ENCODE results near the gene ACTR2. TPM values are rescaled to one million over a fixed set of nuclear protein-coding genes. Genes with fewer than 3 reads are reported as not detected.

The ACTR2 gene
- total and polyA plus RNA-seq, 9 donors, result 33.4 to 146 (median 113) TPM

DNA sequence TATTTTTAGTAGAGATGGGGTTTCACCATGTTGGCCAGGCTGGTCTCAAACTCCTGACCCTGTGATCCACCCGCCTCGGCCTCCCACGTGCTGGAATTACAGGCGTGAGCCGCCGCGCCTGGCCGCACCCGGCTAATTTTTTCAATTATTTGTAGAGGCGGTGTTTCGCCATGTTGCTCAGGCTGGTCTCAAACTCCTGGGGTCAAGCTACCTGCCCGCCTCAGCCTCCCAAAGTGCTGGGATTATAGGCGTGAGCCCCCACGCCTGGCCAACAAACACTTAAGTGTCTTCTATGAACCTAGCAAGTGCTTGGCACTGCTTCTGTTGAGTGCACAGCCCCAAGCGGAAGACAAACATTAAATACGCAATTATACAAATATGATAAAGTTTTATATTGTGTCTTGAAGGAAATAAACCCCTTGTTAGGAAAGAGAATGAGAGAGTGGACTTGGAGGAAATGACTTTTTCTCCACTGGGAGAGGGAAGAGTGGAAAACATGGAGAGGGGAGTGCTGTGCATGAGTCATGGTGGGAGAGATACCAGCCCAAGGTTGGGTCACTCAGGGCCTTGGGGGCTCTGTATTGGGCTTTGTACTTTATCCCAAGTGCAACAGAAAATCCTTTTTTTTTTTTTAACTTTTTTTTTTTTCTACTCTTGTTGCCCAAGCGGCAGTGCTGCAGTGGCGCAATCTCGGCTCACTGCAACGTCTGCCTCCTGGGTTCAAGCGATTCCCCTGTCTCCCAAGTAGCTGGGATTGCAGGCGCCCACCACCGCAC is 41.4 kb upstream of the ACTR2 start:
- Histone ChIP-seq H3K4me3 (no peak overlapping the region), H3K9me3 (no peaks in the 10 kb centered on the region), H3K27ac (no peak overlapping the region), H3K27me3 (no peaks in the 10 kb centered on the region), H3K36me3 (no peaks in the 10 kb centered on the region), H3K4me1 (ENCODE audit: insufficient read depth) (no peaks in the 10 kb centered on the region)
- 89 to 90% (median 89%) methylated on average over 23 of the region's 23 CpGs for WGBS, 3 donors
- DNase-seq, result no peak
- TF ChIP-seq, protein P1, sequence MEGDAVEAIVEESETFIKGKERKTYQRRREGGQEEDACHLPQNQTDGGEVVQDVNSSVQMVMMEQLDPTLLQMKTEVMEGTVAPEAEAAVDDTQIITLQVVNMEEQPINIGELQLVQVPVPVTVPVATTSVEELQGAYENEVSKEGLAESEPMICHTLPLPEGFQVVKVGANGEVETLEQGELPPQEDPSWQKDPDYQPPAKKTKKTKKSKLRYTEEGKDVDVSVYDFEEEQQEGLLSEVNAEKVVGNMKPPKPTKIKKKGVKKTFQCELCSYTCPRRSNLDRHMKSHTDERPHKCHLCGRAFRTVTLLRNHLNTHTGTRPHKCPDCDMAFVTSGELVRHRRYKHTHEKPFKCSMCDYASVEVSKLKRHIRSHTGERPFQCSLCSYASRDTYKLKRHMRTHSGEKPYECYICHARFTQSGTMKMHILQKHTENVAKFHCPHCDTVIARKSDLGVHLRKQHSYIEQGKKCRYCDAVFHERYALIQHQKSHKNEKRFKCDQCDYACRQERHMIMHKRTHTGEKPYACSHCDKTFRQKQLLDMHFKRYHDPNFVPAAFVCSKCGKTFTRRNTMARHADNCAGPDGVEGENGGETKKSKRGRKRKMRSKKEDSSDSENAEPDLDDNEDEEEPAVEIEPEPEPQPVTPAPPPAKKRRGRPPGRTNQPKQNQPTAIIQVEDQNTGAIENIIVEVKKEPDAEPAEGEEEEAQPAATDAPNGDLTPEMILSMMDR (IDR thresholded peaks at IDR 0.05), result no peak
- TF ChIP-seq EP300 (IDR thresholded peaks at IDR 0.05) (no peak), POLR2A (IDR thresholded peaks at IDR 0.05) (no peak)
- intact Hi-C loops (cut with DNase I), result loop anchor here in 3 of 4 donors (5.0 to 10.0 kb wide), 3 partner anchors 111 to 121 kb away; no protein-coding TSS in a partner anchor

DNA sequence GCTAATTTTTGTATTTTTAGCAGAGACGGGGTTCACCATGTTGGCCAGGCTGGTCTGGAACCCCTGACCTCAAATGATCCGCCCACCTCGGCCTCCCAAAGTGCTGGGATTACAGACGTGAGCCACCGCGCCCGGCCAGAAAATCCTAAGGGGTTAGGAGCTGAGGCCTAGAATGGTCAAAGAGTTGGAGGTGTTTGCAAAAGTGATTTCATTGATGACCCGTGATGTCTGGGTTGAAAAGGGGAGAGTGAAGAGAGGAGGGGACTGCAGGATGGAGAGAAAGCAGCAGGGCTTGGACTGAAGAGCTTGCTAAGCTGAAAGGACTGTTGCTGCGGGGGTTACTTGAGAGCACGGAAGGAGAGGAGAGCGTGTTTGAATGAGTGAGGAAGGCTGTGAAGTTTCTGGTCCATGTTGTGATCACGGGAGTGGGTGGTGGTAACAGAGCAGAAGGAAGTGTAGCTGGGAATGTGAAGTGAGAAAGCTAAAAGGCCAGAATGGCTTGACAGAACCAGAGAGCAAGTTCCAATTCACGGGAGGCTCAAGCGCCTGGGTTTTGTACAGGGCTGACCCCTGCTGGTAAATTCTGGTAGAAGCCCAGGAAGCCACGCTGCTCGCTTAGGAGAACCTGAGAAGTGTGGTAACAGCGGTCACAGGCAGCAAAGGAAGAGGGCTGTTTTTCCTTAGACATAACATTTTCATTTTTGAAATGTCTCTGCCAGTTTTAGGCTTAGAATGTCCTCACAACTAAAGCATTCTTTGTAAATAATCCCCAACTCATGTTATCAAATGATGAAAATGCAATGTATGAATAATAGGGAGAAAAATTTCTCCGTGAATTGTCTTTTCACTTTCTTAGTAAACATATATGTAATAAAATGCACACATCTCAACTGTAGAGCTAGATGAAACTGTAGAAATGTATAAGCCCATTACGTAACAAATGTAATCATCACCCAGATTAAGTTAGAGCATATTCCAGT is 40.5 kb upstream of the ACTR2 start:
- intact Hi-C loops (cut with DNase I), result loop anchor here in 3 of 4 donors (5.0 to 10.0 kb wide), 3 partner anchors 112 to 122 kb away; no protein-coding TSS in a partner anchor
- WGBS, 3 donors, result 42 to 48% (median 46%) methylated on average over 19 of the region's 19 CpGs
- TF ChIP-seq, protein P1 (IDR thresholded peaks at IDR 0.05), result peak; percentile 48 to 73 (median 63)
- TF ChIP-seq POLR2A (IDR thresholded peaks at IDR 0.05) (no peak), EP300 (IDR thresholded peaks at IDR 0.05) (no peak)

DNA sequence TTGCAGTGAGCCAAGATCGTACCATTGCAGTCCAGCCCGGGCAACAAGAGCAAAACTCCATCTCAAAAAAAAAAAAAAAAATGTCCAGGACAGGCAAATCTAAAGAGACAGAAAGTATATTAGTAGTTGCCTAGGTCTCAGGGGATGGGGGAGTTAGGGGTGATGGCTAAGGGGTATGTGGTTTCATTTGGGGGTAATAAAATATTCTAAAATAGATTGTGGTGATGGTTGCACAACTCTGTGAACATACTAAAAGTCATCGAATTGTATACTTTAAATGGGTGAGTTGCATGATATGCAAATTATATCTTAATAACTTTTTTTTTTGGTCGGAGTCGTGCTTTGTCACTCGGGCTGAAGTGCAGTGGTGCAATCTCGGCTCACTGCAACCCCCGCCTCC is 34.2 kb upstream of the ACTR2 start:
- intact Hi-C loops (cut with DNase I), result no loop called here
- DNase-seq, result no peak
- 92 to 95% (median 92%) methylated on average over 8 of the region's 8 CpGs for WGBS, 3 donors

More for the DNA sequence above, 40.5 kb upstream of the ACTR2 start:
- no peaks in the 10 kb centered on the region for H3K27me3 ChIP-seq
- peak; percentile 69 to 85 (median 82) for DNase-seq
- H3K36me3 ChIP-seq, result no peaks in the 10 kb centered on the region
- no peak overlapping the region for H3K4me3 ChIP-seq
- H3K27ac ChIP-seq, result no peak overlapping the region
- no peaks in the 10 kb centered on the region for H3K9me3 ChIP-seq
- no peaks in the 10 kb centered on the region for H3K4me1 ChIP-seq (ENCODE audit: insufficient read depth)

DNA sequence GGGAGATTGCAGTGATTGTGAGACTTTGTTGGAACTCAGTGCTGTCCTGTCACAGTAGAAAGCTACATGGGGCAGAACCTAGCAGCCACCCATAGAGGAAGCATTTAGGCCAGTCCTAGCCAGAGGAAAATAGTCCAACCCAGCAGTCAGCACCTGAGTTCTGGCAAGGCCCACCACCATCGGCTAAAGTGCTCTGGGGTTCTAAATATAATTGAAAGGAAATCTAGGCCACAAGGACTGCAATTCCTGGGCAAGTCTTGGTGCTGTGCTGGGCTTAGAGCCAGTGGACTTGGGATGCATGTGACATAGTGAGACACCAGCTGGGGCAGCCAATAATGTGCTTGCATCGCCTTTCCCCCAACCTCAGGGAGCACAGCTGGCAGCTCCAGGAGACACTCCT is 28.9 kb upstream of the ACTR2 start:
- H3K36me3 ChIP-seq, result no peaks in the 10 kb centered on the region
- H3K9me3 ChIP-seq, result no peaks in the 10 kb centered on the region
- WGBS, 3 donors, result 73 to 96% (median 87%) methylated on average over 2 of the region's 2 CpGs
- no peaks in the 10 kb centered on the region for H3K4me1 ChIP-seq (ENCODE audit: insufficient read depth)
- no peaks in the 10 kb centered on the region for H3K27me3 ChIP-seq
- DNase-seq, result no peak
- no peak overlapping the region for H3K4me3 ChIP-seq
- intact Hi-C loops (cut with DNase I), result no loop called here
- TF ChIP-seq, protein P1 (IDR thresholded peaks at IDR 0.05), result no peak
- no peak for TF ChIP-seq EP300 (IDR thresholded peaks at IDR 0.05)
- TF ChIP-seq POLR2A (IDR thresholded peaks at IDR 0.05), result no peak
- no peak overlapping the region for H3K27ac ChIP-seq

More for the DNA sequence above, 34.2 kb upstream of the ACTR2 start:
- Histone ChIP-seq H3K36me3 (no peaks in the 10 kb centered on the region), H3K4me3 (no peak overlapping the region), H3K27ac (no peak overlapping the region), H3K4me1 (ENCODE audit: insufficient read depth) (no peaks in the 10 kb centered on the region), H3K9me3 (no peaks in the 10 kb centered on the region), H3K27me3 (no peaks in the 10 kb centered on the region)
- TF ChIP-seq, protein P1 (IDR thresholded peaks at IDR 0.05), result no peak
- no peak for TF ChIP-seq POLR2A (IDR thresholded peaks at IDR 0.05)
- no peak for TF ChIP-seq EP300 (IDR thresholded peaks at IDR 0.05)
